ENCODE results near the gene VPS54. TPM values are rescaled to one million over a fixed set of nuclear protein-coding genes. Genes with fewer than 3 reads are reported as not detected.

Gene VPS54
- total RNA-seq, 1 experiment from 2014 or later, result 10.6 TPM

GRCh38 chr2:63903003-63903402 lies 116.2 kb downstream of the VPS54 start:
- DNase-seq (ENCODE audit: low spot score), result no peak

- DNase-seq (ENCODE audit: low spot score), result no peak
These were observed 117.1 kb downstream of the VPS54 start for GRCh38 chr2:63902149-63902548.

- no peak for DNase-seq (ENCODE audit: low spot score)
These were observed 119.6 kb downstream of the VPS54 start for GRCh38 chr2:63899639-63900038.

- no peak for DNase-seq (ENCODE audit: low spot score)
These were observed 120.4 kb downstream of the VPS54 start for GRCh38 chr2:63898839-63899238.

- DNase-seq (ENCODE audit: low spot score), result no peak
These were observed 125.1 kb downstream of the VPS54 start for GRCh38 chr2:63894167-63894566.

GRCh38 chr2:63893163-63893562 lies 126.1 kb downstream of the VPS54 start:
- DNase-seq (ENCODE audit: low spot score), result no peak

- no peak for DNase-seq (ENCODE audit: low spot score)
These were observed 127.7 kb downstream of the VPS54 start for GRCh38 chr2:63891488-63892030.

GRCh38 chr2:63890678-63891077 lies 128.6 kb downstream of the VPS54 start:
- DNase-seq (ENCODE audit: low spot score), result no peak

- peak; percentile 63 for DNase-seq (ENCODE audit: low spot score)
These were observed 130.5 kb downstream of the VPS54 start for GRCh38 chr2:63888490-63889402.

- no peak for DNase-seq (ENCODE audit: low spot score)
These were observed 131.2 kb downstream of the VPS54 start for GRCh38 chr2:63888053-63888452.

GRCh38 chr2:63886445-63886844 lies 132.8 kb downstream of the VPS54 start:
- no peak for DNase-seq (ENCODE audit: low spot score)

GRCh38 chr2:63882395-63883105 lies 136.7 kb downstream of the VPS54 start:
- DNase-seq (ENCODE audit: low spot score), result no peak

GRCh38 chr2:63881205-63881604 lies 138.0 kb downstream of the VPS54 start:
- DNase-seq (ENCODE audit: low spot score), result no peak

- no peak for DNase-seq (ENCODE audit: low spot score)
These were observed 138.6 kb downstream of the VPS54 start for GRCh38 chr2:63880625-63881024.

- DNase-seq (ENCODE audit: low spot score), result no peak
These were observed 139.3 kb downstream of the VPS54 start for GRCh38 chr2:63879876-63880433.

- DNase-seq (ENCODE audit: low spot score), result no peak
These were observed 140.7 kb downstream of the VPS54 start for GRCh38 chr2:63878486-63878885.

- no peak for DNase-seq (ENCODE audit: low spot score)
These were observed 142.9 kb downstream of the VPS54 start for GRCh38 chr2:63876311-63876710.

GRCh38 chr2:63875559-63876245 lies 143.5 kb downstream of the VPS54 start:
- DNase-seq (ENCODE audit: low spot score), result no peak

- no peak for DNase-seq (ENCODE audit: low spot score)
These were observed 144.1 kb downstream of the VPS54 start for GRCh38 chr2:63875131-63875527.

- DNase-seq (ENCODE audit: low spot score), result no peak
These were observed 144.8 kb downstream of the VPS54 start for GRCh38 chr2:63874204-63875130.

Measured in HT-29 (cell line).